Measurements from ENCODE around the gene AHSG.

GRCh38 chr3:186664119-186664495 is 51.2 kb downstream of the AHSG start:
- TF ChIP-seq CTCF (IDR thresholded peaks at IDR 0.05), result no peak
- TF ChIP-seq ZFX (IDR thresholded peaks at IDR 0.05; ENCODE audit: borderline replicate concordance), result no peak

All from 22Rv1 (cell line).